Choroid plexus epithelial cell (primary cell): Measurements from ENCODE around the gene TMEM33.

ENCODE experiments used
- DNase-seq: peaks from one replicate; pipeline ENCODE4 v3.0.0-alpha.2; 2010; ENCODE audit warnings: low read depth
- H3K4me3 ChIP-seq: 2 replicates; pipeline ENCODE4 v1.5.1; 2011; ENCODE audit warnings: low read depth, mild to moderate bottlenecking, control low read depth, low read length, moderate library complexity
- CTCF ChIP-seq: conservative IDR thresholded peaks from 2 replicates; pipeline ENCODE4 v1.5.1; 2011; ENCODE audit warnings: low read depth, mild to moderate bottlenecking, control low read depth, inconsistent platforms, low read length, moderate library complexity

The TMEM33 gene

DNA sequence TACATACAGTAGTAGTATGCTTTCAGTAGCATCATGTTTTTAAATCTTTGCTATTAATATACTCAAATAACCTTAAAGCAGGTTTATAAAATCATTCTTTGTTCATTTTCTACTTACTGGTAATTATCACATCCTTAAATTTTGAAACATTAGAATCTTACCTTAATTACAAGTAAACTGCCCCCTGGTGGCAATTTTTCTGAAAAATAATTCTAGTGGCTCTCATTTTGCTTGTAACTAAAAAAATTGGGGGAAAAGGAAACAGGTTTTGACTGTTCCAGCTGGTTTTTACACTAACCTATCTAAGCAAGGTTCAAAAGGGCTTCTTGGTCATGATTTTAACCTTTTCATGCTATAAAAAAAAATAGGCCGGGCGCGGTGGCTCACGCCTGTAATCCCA is 27.9 kb downstream of the TMEM33 start:
- no peak overlapping the region for H3K4me3 ChIP-seq
- peak; percentile 51 for TF ChIP-seq CTCF
- peak; percentile 50 for DNase-seq

GRCh38 chr4:41964401-41964800 is 29.2 kb downstream of the TMEM33 start:
- TF ChIP-seq CTCF: no peak
- DNase-seq: no peak
- no peak overlapping the region for H3K4me3 ChIP-seq

- no peak for TF ChIP-seq CTCF
- DNase-seq: no peak
- H3K4me3 ChIP-seq: no peak overlapping the region
These were observed 32.2 kb downstream of the TMEM33 start for GRCh38 chr4:41967392-41967791.

DNA sequence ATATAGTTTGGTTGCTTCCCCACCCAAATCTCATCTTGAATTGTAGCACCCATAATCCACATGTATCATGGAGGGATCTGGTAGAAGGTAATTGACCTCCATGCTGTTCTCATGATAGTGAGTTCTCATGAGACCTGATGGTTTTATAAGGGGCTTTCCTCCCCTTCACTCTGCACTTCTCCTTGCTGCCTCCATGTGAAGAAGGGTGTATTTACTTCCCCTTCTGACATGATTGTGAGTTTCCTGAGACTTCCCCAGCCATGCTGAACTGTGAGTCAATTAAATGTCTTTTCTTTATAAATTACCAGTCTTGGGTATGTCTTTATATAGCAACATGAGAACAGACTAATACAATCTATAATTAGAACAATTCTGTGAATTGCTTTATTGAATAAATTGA is 34.4 kb downstream of the TMEM33 start:
- H3K4me3 ChIP-seq: no peak overlapping the region
- no peak for TF ChIP-seq CTCF
- no peak for DNase-seq

GRCh38 chr4:41975341-41975740 is 40.1 kb downstream of the TMEM33 start:
- TF ChIP-seq CTCF: no peak
- DNase-seq: no peak
- no peak overlapping the region for H3K4me3 ChIP-seq

DNA sequence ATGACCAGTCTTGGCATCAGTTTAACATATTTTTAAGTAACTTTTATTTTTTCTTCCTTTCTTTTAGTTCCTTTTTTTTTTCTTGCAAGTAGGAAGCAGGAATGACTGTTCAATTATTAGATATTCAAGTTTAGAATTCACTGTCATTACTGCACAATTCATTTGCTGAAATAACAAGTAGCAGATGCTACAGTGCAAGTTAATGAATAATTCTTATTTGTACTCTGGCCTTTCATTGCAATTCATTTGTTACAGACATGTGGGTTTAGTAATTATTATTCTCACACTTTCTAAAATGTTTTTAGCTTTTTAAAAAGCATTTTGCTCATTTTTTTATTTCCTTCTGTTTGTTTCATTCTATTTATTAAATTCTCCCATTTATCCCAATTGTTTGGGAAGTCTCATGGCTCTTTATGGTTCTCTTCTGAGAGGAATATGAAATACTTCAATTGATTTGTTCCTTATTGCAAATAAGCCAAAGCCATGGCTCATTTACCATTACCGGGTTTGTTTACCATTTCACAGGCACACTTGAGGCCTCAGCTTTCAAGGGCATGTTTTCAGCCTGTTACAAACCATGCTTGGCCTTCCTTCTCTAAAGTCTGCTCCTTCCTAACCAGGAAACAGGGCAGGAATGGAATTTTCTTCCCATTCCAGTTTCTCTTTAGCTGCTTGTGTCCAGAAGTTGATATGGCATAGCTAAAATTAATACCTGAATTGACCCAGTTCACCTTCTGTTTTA is 41.7 kb downstream of the TMEM33 start:
- TF ChIP-seq CTCF: no peak
- H3K4me3 ChIP-seq: no peak overlapping the region
- no peak for DNase-seq

- TF ChIP-seq CTCF: no peak
- no peak overlapping the region for H3K4me3 ChIP-seq
- DNase-seq: peak; percentile 32
These were observed 42.5 kb downstream of the TMEM33 start for GRCh38 chr4:41977709-41978108.
